Adrenal gland (tissue), 12 donors: ENCODE data around the gene UBE2E3. TPM values are rescaled to one million over a fixed set of nuclear protein-coding genes. Genes with fewer than 3 reads are reported as not detected.

ENCODE experiments used
- DNase-seq, 7 donors: peaks; one replicate each; pipeline ENCODE4 v3.0.0-alpha.2; 2019 to 2020
- H3K27ac ChIP-seq, 5 donors: fragments of 200-600 bp; sonication (generic) in 4 of 5; 1 replicate in 3 of 5; 2 replicates in 2 of 5; pipeline versions ENCODE4 v1.5.1 to v1.8.0; 2016 to 2020; ENCODE audit warnings: mild to moderate bottlenecking in 1 of 5
- H3K27me3 ChIP-seq: fragments of 200-600 bp; 2 replicates; pipeline ENCODE4 v1.8.0; 2021
- H3K36me3 ChIP-seq, 2 donors: fragments of 200-600 bp; replicated peaks in 1 of 2; 1 replicate in 1 of 2; 2 replicates in 1 of 2; pipeline versions ENCODE4 v1.5.1 to v1.8.0; 2018 to 2022
- H3K4me1 ChIP-seq, 2 donors: fragments of 200-600 bp; replicated peaks in 1 of 2; 1 replicate in 1 of 2; 2 replicates in 1 of 2; pipeline versions ENCODE4 v1.5.1 to v1.8.0; 2018 to 2021
- H3K4me3 ChIP-seq, 4 donors: fragments of 200-600 bp; sonication (generic) in 3 of 4; one replicate each; pipeline ENCODE4 v1.5.1; 2016 to 2018
- H3K9me3 ChIP-seq, 3 donors: fragments of 200-600 bp; sonication (generic) in 1 of 3; replicated peaks in 1 of 3; 1 replicate in 2 of 3; 2 replicates in 1 of 3; pipeline versions ENCODE4 v1.5.1 to v1.8.0; 2016 to 2021
- CTCF ChIP-seq, 6 experiments: fragments of 450-650 bp in 4 of 6; fragments of 200-600 bp in 2 of 6; sonication (generic) in 1 of 6; IDR thresholded peaks; 1 replicate in 5 of 6; 2 replicates in 1 of 6; pipeline versions ENCODE4 v1.5.1 to v1.8.0; 2016 to 2021; ENCODE audit warnings: antibody characterized with exemption in 6 of 6, mild to moderate bottlenecking in 2 of 6, moderate library complexity in 1 of 6
- POLR2A ChIP-seq, 2 donors: fragments of 450-650 bp; IDR thresholded peaks; one replicate each; pipeline ENCODE4 v1.6.1; 2017; ENCODE audit warnings: antibody characterized with exemption in 2 of 2, mild to moderate bottlenecking in 2 of 2, moderate library complexity in 1 of 2
- WGBS, 4 donors: extraction: QIAGEN DNeasy Blood & Tissue Kit in 2 of 4; methylation state at CpG; one replicate each; pipeline versions ENCODE4 v1.1.5 to v1.1.7; 2013 to 2017; 5-methylcytosine and 5-hydroxymethylcytosine counted together
- intact Hi-C, 2 donors: fragments of 100-400 bp; cut with DNase I; formaldehyde crosslinking; loops; one replicate each; pipeline versions ENCODE4 v1.14.1 to v1.15.0; 2022 to 2023
- polyA plus RNA-seq, 3 donors: library from polyadenylated mRNA; stranded (reverse); fragments of 200-250 nt in 2 of 3; fragments of 350-450 nt in 1 of 3; fragmentation: Illumina TruSeq in 1 of 3; extraction: RNeasy Lipid Tissue Mini Kit (QIAGEN cat#74804) in 1 of 3; gene quantifications; one replicate each; pipeline ENCODE4 v1.2.3, GENCODE V29; 2013 to 2014
- total RNA-seq, 9 donors: library from RNA; depleted of rRNA in 4 of 9; stranded (reverse); fragments of >200 nt in 4 of 9; fragments of 120-200 nt in 1 of 9; fragmentation: NEBNext Ultra II Directional in 1 of 9; extraction: Animal tissue kit (Norgen Biotek cat#: 25700) in 1 of 9; gene quantifications; one replicate each; pipeline versions ENCODE4 v1.1.0 to v1.2.4, GENCODE V29; 2013 to 2023
- donor health status: healthy with polysubstance abuse.
- donor health status: Bipolar disorder and iron deficiency.
- donor health status: DM: yes; HTN: yes; CAD: no.
- donor health status: DM: no; HTN: no; CAD: no.
- donor health status: DM: no; HTN: no; CAD: no.
- donor health status: DM: yes; HTN: yes; CAD: no.

UBE2E3 gene
- total and polyA plus RNA-seq, 12 donors, result 30.8 to 87.1 (median 51.0) TPM

- no peak for DNase-seq
- Histone ChIP-seq H3K9me3 (no peaks in the 10 kb centered on the region), H3K36me3 (no peaks in the 10 kb centered on the region), H3K27me3 (no peaks in the 10 kb centered on the region), H3K4me1 (peaks cover 0 to 3% of the 10 kb centered on the region in 2 donors), H3K4me3 (no peak overlapping the region), H3K27ac (no peak overlapping the region)
- intact Hi-C loops, result no loop called here
- TF ChIP-seq CTCF (IDR thresholded peaks at IDR 0.05) (no peak), POLR2A (IDR thresholded peaks at IDR 0.05) (no peak)
- 89 to 95% (median 92%) methylated on average over 5 of the region's 5 CpGs for WGBS, 4 donors
Measured at GRCh38 chr2:181004647-181005325, 24.4 kb downstream of the UBE2E3 start.

- no peak for TF ChIP-seq CTCF (IDR thresholded peaks at IDR 0.05)
- TF ChIP-seq POLR2A (IDR thresholded peaks at IDR 0.05), result no peak
- DNase-seq, result no peak
- Histone ChIP-seq H3K36me3 (no peaks in the 10 kb centered on the region), H3K9me3 (no peaks in the 10 kb centered on the region), H3K27me3 (no peaks in the 10 kb centered on the region), H3K27ac (no peak overlapping the region), H3K4me3 (no peak overlapping the region), H3K4me1 (no peaks in the 10 kb centered on the region)
- intact Hi-C loops, result no loop called here
Measured at GRCh38 chr2:181005326-181005655, 24.9 kb downstream of the UBE2E3 start.

DNA sequence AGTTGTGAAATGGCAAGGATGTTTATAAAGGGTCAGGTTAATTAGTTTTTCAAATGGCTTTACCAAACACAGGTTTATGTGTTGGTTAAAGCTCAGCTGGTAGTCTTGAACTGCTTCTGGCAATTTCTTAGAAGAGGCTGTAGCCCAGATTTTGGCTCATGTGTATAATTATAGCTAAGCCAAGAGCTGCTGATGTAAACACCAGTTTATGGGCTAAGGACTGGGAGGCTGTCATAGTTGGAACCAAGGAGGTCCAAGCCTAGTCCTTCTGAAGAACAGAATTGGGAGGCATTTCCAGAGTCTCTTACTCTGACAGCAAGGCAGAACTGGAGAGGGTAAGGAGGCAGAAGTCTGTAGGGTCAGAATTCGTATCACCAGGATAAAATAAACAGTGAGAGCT is 25.4 kb downstream of the UBE2E3 start:
- Histone ChIP-seq H3K4me1 (no peaks in the 10 kb centered on the region), H3K36me3 (no peaks in the 10 kb centered on the region), H3K9me3 (no peaks in the 10 kb centered on the region), H3K27ac (no peak overlapping the region), H3K4me3 (no peak overlapping the region), H3K27me3 (no peaks in the 10 kb centered on the region)
- intact Hi-C loops, result no loop called here
- no peak for TF ChIP-seq POLR2A (IDR thresholded peaks at IDR 0.05)
- TF ChIP-seq CTCF (IDR thresholded peaks at IDR 0.05), result no peak
- 91 to 100% (median 94%) methylated on average over 1 of the region's 1 CpG for WGBS, 4 donors
- no peak for DNase-seq

DNA sequence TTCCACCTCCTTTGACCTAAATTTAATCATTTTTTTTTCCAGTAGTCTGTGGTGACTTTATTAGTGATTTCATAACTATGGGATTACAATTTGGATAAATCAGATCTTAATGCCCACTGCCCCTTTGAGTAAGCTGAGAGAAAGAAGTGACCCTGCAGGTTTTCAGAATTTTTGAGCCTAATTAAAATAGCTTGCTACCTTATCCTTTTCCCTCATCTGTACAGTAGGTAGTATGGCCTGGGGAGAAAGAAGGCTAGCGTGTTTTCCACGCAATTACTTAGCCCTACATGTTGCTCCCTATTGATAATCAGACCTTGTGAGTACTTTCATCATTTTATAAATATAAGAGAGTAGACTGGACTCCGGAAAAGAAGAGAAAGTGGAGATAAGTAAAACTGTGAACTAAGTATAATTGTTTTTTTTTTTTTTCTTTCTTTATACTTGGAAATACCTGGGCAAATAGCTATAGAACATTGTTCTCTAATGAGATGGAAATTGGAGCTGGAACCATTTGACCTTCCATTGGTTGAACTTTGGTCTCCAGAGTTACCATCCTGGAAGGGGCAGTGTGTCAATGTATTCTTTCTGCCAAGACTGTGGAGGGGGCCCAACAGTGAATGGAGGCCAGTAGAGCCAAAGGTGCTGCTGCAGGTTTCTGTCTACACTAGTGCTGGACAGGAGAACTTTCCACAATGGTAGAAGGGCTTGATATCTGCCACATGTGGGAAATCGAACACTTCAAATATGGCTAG is 26.9 kb downstream of the UBE2E3 start:
- H3K4me1 ChIP-seq, result peaks cover 0 to under 1% of the 10 kb centered on the region in 2 donors
- H3K9me3 ChIP-seq, result no peaks in the 10 kb centered on the region
- H3K36me3 ChIP-seq, result no peaks in the 10 kb centered on the region
- H3K4me3 ChIP-seq, result no peak overlapping the region
- WGBS, 4 donors, result 73 to 93% (median 92%) methylated on average over 4 of the region's 4 CpGs
- intact Hi-C loops, result no loop called here
- H3K27me3 ChIP-seq, result no peaks in the 10 kb centered on the region
- DNase-seq, result no peak
- H3K27ac ChIP-seq, result no peak overlapping the region
- TF ChIP-seq POLR2A (IDR thresholded peaks at IDR 0.05), result no peak
- TF ChIP-seq CTCF (IDR thresholded peaks at IDR 0.05), result no peak
